Activated CD4-positive, alpha-beta T cell treated with anti-CD3 and anti-CD28 coated beads, Interleukin-2, amount 50 U/mL, for 4 hours (primary cell): ENCODE results near the gene DST.

Source experiments
- DNase-seq, 2 experiments: peaks; one replicate each; pipeline ENCODE4 v3.0.0-alpha.2; 2020

Gene DST

DNA sequence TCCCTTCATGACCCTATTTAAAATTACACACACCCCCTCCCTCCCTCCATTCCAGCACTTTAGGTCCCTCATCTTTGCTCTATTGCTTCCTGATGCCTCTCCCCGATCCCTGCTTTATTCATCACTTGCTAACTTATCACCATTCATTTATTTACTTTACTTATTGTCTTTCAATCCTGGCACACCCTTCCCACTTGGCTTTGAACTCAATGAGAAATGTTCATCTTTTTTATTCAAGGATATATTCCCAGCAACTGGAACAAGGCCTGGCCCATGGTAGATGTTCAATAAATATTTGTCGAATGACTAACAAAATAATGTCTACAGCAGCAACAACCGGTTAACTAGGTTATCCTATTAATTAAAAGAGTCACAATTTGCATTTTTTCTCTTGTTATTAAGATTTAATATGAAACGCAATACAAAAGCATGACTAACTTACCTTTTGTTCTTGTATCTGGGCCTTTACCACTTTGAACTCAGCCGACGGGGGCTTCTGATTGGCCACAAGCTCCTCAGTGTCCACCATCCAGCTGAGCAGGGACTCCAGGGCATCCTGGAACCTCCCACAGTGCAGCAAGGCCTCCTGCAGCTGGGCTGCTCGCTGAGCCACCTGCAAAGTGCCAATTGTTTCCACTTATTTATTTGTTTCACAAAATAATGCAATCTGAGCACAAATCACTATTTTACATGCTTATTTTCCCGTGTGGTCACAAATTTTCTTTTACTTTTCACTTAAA lies 107.8 kb downstream of the DST start:
- DNase-seq: no peak

DNA sequence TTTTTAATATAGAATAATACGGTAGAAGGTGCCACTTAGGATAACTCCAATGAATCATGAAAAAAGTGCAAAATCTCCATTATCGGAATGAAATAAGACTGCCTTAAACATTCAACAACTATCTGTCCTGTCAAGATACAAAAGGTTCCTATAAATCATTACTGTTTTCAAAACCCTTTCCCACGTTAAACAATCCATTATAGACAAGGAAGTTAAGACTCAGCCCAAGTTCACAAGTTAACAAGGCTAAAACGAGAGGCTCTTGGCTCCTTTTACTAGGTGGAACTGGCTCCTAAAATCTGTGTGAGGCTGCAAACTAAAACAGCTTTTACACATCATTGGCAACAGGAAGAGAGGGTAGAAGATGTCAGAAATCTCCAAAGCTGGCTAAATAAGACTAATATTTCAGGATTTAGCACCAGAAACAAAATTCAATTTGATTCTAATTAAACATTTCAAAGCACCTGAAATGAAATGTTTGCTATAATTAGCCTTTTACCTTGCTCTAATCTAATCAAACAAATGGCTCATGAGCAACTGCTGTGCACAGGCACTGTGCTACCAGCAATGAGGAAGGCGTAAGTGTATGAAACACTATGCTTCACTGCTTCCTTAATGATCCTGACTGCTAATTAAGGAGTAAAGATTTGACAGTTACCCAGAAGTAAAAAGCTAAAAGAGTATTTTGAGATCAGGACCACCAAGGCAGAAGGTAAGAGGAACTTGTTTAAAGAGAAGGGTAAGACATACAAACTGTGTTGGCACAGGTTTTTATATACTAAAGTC lies 109.7 kb downstream of the DST start:
- no peak for DNase-seq

DNA sequence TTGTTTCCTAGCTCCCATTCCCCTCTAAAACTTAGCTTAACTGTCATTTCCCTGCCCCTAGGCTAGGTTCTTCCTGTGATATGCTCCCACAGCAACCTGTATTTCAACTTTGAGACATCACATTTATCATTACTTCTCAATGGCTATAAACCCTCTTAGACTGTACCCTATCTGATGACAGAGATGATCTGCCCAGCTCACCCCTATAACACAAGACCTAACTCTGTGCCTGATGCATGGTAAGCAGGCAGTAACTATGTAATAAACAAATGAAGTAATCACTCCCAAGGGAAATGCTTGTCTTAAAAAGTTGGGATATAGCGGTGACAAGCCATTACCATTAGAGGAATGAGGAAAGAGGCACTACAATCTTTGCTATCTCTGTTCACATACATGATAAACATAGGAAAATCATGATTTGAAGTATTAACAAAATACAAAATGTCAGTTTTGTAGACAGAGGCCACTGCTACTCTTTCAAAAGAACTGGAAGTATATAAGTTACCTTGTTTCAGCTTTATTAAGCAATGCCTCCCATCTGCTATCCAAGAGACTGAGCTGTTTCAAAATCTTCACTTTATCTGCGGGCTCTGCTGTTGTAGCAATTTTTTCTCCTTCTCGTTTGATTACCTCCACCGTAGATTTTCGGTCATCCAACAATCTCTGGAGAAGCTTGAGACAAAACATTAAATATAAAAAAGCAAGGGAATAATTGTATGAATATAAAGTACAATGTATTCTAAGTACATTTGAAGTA lies 110.7 kb downstream of the DST start:
- DNase-seq: no peak

DNA sequence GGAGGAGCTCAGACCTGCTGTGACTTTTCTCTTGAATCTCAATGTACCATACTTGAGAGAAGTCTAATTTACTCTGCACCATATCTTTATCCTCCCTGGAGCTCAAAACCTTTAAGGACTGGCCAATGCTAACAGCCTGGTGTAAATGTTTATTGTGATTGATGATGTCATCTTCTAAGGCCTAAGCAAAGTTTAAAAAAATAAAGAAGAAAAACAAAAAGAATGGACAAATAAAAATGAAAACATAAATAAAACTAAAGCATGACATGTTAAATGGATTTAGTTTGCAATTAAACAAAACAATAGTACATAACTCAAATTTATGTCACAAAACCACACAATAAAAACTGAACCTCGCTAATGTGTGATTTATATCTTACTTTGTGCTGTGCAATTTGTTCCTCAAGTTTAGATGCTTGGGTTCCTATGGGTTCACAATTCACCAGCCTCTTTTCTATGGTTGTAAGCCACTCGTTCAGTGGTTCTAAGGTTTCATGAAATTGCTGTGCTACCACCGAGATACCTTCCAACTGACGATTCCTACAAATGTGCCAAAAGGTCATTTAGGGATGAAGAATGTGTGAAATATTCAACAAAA lies 113.0 kb downstream of the DST start:
- no peak for DNase-seq

DNA sequence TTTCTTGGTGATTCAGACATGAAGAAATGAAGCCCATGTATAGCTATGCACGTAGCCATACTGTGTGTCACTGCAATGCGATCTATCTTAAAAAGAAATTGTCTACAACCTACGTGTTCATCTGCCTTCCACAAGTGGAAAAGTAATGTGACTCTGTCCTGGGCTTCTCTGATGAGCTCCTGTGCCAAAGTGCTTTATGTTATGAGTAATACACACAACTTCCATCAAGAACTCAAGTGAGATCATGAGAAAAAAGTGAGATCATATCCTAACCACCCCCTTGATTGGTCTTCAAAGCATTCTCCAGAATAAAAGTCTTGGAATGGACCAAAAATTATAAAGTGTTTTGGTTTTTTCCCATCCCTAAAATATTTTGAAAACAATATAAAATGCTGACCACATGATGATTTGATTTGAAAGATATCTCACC lies 114.3 kb downstream of the DST start:
- DNase-seq: no peak

DNA sequence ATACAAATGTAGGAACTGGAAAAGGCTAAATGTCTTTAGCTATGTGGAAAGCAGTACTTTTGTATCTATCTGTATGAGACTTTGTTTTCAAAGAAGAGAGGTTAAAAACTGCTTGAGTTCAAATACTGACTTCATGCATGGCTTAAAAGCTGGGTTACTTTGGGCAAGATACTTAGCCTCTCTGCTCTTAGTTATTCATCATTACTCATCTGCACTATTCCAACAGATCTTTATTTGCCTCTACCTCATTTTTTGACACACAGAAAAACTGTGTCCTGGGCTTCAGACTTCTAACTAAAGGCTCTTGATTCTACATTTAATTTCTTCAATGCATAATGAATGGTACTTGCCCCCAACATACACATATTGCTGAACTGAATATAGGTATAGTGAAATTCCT lies 114.8 kb downstream of the DST start:
- no peak for DNase-seq

DNA sequence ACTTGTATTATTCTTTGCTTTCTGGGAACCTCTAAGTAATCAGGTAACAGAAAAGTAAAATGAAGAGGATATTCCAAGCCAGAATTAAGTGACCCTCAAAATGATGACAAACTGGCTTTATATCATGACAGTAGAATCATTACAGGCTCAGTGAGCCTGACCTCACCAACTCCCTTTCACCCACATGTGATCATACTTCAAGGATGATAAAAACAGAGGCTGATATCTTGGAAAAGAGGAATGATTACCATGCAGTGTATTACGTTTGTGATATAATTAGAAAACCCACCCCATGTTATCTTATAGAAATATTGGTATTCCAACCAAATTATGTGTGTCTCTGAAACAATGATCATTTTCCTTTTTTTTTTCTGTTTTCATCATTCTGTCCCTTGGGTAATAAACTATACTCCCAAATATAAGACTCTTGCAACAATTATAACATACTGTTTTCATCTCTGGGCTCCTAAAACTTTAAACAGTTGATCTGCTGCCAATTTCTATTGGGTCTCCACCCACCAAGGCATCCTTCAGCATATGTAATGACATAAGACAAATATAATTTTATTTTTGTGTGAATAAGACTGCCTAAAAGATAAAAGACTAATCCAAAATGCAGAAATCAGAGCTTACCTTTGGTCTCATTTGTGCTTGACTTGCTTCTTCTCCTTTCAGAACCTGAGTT lies 115.7 kb downstream of the DST start:
- no peak for DNase-seq

DNA sequence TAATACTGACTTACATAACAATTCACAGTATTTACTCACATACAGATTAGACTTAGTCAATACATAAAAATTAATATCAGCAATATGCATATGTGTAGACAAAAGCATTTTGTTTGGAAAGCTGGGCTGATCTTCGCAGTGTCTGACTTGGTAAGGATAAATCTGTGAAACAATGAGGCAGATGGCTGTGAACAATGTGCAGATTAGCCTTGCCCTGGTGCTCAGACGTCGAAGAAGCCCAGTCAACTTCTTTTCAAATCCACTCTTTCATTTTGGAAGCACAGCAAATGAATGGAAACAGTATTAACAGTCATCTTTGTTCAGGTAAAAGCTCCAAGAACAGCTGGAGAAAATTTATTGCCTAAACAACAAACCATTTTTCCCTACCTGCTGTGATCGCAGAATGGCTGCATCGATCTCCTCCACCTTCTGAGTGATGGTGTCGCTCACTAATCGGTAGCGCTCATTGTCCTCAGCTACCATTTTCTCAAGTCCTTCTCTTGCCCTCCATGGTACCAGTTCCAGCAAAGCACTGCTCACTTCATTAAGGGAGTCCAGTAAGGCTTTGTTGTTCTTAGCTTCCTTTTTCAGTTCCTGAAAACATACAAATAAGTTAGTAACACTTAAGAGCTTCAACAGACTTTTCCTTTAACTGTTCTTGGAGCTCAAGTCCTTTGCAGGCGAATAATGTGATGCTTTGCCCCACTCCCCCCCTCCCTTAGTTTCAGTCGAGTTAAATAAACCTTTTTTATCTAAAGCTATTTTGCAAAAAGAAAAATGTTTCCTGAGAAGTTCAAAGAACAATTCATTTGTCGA lies 116.5 kb downstream of the DST start:
- DNase-seq: no peak

DNA sequence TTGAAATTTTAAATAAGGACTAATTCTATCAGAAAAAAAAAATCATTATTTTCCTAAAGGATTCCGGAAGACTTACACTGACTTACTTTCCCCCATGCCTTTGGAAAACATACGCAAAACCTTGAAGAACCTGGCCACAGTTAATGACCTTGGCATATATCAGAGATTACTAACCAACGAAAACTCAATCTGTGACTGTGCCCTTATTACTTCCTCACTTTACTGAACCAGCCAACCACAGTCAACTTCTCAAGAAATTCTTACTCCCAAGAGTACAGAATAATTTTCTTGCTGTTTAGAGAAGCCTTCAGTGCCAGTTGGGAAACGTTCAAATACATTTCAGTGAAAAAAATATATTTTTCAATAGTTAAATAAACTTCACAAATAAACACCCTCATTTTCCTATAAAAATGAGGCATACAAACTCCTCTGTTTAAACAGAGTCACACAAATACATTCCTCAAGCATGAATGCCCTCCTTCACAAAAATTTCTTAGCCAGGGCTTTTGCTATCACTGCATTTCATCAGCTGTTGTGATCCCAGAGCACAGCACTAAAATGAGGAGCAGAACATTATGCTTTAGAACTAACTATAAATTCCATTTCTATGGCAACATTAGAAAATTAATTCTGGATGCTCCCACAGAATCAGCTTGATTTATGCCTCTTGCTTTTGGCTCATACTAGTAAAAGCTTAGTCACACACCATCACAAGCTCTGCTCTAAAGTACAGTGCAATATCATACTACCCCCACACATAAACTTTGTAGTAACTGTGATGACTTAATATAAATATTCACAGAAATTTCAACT lies 117.6 kb downstream of the DST start:
- no peak for DNase-seq

DNA sequence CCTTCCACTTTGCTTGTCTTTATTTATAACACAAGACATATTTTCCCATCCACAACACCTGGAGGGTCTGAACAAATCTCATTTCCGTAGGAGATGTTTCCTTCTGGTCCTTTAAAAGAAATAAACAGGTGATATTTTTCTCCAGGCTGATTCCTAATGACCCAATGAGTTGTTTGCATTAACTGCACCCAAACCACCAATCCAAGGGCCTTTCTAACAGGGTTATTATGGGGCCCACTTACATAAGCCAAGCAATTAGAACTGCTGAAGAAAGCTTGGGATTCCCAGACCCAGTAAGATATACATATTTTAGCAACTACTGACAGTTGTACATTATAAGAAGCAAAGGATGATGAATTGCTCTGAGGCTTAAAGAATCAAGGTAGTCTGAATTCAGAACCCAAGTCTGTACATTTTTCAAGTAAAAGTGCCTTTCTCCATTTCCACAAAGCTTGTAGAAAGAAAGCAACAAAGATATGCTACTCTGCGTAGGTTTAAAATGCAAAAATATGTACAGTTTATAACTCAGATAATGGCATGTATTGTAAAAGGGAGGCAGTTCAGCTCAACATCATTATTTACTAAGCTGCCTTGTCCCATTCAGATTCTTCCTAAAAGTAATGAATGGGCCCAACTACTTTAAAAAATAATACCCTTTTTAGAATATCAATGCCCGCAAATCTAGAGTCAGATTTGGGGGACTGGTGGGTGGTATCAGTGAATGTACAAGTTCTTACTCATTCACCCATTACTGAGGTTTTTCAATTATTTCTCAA lies 120.0 kb downstream of the DST start:
- DNase-seq: no peak

DNA sequence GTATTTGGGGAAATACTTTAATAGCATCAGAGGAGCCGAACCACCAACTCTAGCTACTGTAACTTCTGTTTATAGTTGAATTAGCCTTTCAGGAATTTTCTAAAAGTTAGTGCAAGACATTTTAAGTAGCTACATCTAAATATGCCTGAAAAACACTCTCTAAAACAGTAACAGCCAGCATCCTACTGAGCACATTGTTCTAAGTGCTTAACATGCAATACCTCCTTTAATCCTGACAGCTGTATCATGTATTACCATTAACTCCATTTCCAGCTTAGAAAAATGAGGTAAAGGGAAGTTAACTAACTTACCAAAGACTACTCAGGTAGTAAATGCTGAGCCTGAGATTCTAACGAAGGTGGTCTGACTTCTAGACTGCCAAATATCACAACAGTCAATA lies 120.7 kb downstream of the DST start:
- no peak for DNase-seq

DNA sequence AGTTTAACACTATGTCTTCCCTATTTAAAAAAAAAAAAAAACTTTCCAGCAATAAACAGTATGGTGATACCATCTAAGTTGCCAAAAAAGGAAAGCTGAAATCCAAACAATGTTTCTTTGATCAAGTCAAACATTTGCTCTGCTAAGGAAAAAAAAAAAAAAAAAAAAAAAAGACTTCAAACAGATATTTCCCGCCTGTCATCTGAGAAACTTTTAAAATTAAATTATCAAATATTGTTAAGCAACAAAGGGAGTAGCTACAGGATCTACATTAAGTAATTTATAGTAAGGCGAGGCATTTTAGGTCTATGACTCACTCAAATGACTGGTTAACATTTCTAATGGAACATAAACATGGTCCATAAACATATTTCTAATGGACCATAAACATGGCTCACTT lies 121.2 kb downstream of the DST start:
- no peak for DNase-seq

DNA sequence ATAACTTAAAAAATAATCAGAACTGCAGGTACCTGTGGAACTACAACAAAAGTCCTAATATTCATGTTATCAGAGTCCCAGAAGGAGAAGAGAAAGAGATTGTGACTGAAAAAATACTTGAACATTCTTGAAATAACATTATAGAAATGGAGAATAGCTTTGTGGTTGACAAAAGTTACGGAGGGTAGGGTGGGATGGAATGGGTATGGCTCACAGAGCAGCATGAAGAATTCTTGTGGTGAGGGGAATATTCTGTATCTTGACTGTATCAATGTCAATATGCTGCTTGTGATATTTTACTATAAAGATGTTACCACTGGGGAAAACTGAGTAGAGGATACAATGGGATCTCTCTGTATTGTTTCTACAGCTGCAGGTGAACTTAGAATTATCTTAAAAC lies 122.5 kb downstream of the DST start:
- no peak for DNase-seq

DNA sequence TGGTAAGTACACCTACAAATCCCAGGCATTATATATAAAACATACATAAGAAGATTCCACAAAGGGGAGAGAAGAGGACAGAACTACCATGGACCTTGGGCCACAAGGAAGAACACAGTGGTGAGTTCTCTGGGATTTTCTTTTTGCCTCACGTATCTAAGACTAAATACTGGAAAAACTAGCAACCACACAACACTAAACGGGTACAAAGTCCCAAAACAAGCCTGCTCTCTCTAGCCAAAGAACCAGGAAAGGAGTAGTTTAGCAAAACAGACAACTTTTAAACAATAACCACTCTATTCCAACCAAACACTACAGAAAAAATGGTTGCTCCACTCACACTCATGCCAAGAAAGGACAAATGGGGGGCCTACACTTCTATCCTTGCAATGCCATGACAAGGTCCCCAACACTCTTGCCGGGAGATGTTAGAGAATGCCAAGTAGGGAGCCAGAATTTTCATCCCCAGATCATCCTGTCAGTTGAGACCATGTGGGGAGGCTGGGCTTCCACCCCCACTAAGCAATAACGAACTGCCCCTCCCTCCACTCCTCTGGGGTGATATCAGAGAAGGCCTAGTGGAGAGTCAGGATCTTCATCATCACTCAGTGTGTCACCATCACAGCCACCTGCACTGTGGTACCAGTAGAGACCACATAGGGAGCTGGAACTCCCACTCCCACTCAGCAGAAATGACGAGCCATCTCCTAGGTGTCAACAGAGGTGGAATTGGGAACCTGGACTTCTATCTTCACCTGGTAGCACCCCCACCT lies 123.5 kb downstream of the DST start:
- DNase-seq: no peak

DNA sequence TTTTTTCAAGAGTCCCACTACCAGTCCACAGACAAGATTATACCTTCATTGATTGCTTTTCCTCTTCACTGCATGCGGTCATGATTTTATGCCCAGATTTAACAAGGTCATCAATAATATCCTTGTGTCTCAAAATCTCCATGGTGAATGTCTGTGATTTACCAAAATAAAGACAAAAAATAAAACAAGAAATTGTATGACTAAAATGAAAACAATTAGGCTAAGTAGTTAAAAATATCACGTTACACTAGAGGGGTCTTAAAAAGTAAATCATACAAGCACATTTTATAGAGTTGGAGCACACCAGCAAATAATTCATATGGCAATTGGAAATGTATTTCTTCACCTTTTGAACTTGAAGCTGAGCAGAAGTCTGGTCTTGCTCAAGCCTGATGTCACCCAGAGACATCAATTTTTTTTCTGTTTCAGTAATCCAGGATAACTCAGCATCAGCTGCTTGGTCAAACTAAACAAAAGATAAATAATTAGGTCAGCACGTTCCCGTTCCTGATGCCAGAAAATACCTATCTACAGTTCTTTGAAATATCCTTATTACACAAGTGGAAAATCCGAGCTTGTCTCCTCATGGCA lies 125.4 kb downstream of the DST start:
- DNase-seq: no peak

DNA sequence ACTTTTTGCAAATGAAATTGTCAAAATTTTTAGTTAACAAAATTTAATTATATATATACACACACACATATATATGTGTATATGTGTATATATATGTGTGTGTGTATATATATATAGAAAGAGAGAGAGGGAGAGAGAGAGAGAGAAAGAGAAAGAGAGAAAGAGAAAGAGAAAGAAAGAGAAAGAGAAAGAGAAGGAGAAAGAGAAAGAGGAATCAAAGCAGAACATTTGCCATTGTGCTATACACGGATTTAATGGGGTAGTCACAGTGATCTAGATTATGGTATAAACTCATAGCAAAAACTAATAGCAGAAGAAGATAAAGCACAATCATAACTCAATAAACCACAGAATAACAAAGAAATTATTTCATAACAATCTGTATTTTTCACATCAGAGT lies 126.7 kb downstream of the DST start:
- DNase-seq: no peak

DNA sequence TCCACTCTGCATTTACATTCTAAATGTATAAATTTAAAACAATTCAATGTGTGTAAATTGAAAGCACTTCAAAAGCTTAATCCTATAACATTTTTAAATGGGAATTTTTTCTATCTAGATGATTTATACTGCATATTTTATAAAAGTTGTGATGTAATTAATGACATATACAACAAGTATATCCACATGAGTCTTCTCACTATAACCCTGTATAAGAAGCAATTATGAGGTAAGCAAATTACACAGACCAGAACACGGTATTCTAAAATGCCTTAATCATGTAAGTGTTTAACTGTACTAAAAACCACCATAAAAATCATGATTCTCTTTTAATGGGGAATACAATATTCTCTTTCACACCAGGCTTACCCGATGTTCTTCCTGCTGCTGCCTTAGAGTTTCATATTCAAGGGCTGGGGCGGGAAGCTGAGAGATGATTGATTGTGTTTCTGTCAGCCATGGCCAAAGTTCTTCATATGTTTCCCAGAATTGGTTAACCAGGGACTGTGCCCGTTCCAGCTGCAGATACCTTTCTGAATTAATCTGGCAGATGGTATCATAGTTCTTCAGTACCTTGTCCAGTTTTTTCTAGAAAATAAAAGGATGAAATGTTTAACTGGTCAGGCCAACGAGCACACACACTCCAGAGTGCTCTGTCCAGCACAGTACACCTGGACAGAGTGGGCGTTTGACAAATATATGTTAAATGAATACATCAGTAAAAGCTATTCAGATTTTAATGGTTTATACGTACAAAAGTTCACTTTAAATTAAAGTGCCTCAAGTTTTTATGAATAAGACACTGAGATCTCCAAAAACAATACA lies 127.4 kb downstream of the DST start:
- no peak for DNase-seq

DNA sequence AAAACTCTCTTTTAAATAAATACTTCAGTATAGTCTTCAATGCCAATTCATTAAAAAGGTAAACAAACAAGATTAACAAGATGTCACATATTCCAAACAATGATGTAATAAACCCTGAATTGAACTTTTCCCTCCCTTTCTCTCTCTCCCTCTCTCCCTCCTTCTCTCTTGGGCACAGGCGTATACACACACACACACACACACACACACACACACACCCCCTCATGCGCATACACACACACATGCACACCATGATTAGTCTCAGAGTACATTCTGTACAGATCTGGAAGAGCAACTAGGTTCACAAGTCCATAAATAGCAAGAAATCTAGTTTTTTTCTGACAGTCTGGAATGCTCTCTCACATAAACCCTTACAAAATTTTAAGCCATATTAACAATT lies 128.3 kb downstream of the DST start:
- DNase-seq: no peak
